Adrenal gland (tissue), 12 donors: ENCODE measurements around the gene TKT. TPM values are rescaled to one million over a fixed set of nuclear protein-coding genes. Genes with fewer than 3 reads are reported as not detected.

Experiments
- DNase-seq, 7 donors: peaks; one replicate each; pipeline ENCODE4 v3.0.0-alpha.2; 2019 to 2020
- H3K27ac ChIP-seq, 5 donors: fragments of 200-600 bp; sonication (generic) in 4 of 5; 1 replicate in 3 of 5; 2 replicates in 2 of 5; pipeline versions ENCODE4 v1.5.1 to v1.8.0; 2016 to 2020; ENCODE audit warnings: mild to moderate bottlenecking in 1 of 5
- H3K27me3 ChIP-seq: fragments of 200-600 bp; 2 replicates; pipeline ENCODE4 v1.8.0; 2021
- H3K36me3 ChIP-seq, 2 donors: fragments of 200-600 bp; replicated peaks in 1 of 2; 1 replicate in 1 of 2; 2 replicates in 1 of 2; pipeline versions ENCODE4 v1.5.1 to v1.8.0; 2018 to 2022
- H3K4me1 ChIP-seq, 2 donors: fragments of 200-600 bp; replicated peaks in 1 of 2; 1 replicate in 1 of 2; 2 replicates in 1 of 2; pipeline versions ENCODE4 v1.5.1 to v1.8.0; 2018 to 2021
- H3K4me3 ChIP-seq, 4 donors: fragments of 200-600 bp; sonication (generic) in 3 of 4; one replicate each; pipeline ENCODE4 v1.5.1; 2016 to 2018
- H3K9me3 ChIP-seq, 3 donors: fragments of 200-600 bp; sonication (generic) in 1 of 3; replicated peaks in 1 of 3; 1 replicate in 2 of 3; 2 replicates in 1 of 3; pipeline versions ENCODE4 v1.5.1 to v1.8.0; 2016 to 2021
- POLR2A ChIP-seq, 2 donors: fragments of 450-650 bp; IDR thresholded peaks; one replicate each; pipeline ENCODE4 v1.6.1; 2017; ENCODE audit warnings: antibody characterized with exemption in 2 of 2, mild to moderate bottlenecking in 2 of 2, moderate library complexity in 1 of 2
- WGBS, 4 donors: extraction: QIAGEN DNeasy Blood & Tissue Kit in 2 of 4; methylation state at CpG; one replicate each; pipeline versions ENCODE4 v1.1.5 to v1.1.7; 2013 to 2017; 5-methylcytosine and 5-hydroxymethylcytosine counted together
- intact Hi-C, 2 donors: fragments of 100-400 bp; cut with DNase I; formaldehyde crosslinking; loops; one replicate each; pipeline versions ENCODE4 v1.14.1 to v1.15.0; 2022 to 2023
- polyA plus RNA-seq, 3 donors: library from polyadenylated mRNA; stranded (reverse); fragments of 200-250 nt in 2 of 3; fragments of 350-450 nt in 1 of 3; fragmentation: Illumina TruSeq in 1 of 3; extraction: RNeasy Lipid Tissue Mini Kit (QIAGEN cat#74804) in 1 of 3; gene quantifications; one replicate each; pipeline ENCODE4 v1.2.3, GENCODE V29; 2013 to 2014
- total RNA-seq, 9 donors: library from RNA; depleted of rRNA in 4 of 9; stranded (reverse); fragments of >200 nt in 4 of 9; fragments of 120-200 nt in 1 of 9; fragmentation: NEBNext Ultra II Directional in 1 of 9; extraction: Animal tissue kit (Norgen Biotek cat#: 25700) in 1 of 9; gene quantifications; one replicate each; pipeline versions ENCODE4 v1.1.0 to v1.2.4, GENCODE V29; 2013 to 2023
- TF ChIP-seq, protein P1 (sequence below), 6 experiments: fragments of 450-650 bp in 4 of 6; fragments of 200-600 bp in 2 of 6; sonication (generic) in 1 of 6; IDR thresholded peaks; 1 replicate in 5 of 6; 2 replicates in 1 of 6; pipeline versions ENCODE4 v1.5.1 to v1.8.0; 2016 to 2021; ENCODE audit warnings: antibody characterized with exemption in 6 of 6, mild to moderate bottlenecking in 2 of 6, moderate library complexity in 1 of 6
- donor health status: healthy with polysubstance abuse.
- donor health status: Bipolar disorder and iron deficiency.
- donor health status: DM: yes; HTN: yes; CAD: no.
- donor health status: DM: no; HTN: no; CAD: no.
- donor health status: DM: no; HTN: no; CAD: no.
- donor health status: DM: yes; HTN: yes; CAD: no.

Gene TKT
- total and polyA plus RNA-seq, 12 donors: 131 to 516 (median 276) TPM

DNA sequence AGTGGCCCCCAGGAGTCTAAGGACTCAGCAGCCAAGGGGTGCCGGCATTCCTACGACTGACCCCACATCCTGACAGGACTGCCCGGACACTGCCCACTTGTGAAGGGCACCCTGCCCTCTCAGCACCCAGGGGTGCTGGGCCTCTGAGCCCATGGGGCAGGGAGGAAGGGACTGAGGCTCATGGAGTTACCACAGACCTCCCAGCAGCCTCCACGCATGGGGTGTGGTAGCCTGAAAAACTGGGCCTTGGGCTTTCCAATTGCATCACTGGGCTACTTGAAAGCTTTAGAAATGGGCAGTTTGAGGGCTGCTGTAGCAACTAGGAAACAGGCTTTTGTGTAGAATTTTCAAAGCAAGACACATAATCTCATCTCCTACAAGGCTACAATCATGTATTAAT, 13.2 kb downstream of the TKT start:
- 62 to 84% (median 78%) methylated on average over 1 to 4 of the region's 4 CpGs; no CpG with 5 or more reads in 1 of the 4 donors for WGBS, 4 donors

DNA sequence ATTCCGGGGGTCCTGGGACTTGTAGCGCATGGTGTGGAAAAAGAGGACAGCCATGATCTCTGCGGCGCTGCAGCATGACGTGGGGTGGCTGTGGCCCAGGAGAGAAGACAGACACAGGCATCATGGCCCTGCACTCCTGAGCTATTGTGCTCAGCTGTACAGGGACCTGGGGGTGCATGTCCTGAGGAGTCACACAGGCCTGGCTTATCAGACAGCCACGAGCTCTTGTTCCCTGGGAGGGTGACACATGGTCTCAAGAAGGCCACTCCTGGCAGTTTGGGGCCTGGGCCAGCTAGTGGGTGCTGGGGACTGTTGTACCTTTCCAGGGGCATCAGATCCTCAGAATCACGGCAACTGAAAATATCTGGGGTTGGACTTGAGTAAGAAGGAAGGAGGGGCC, 13.7 kb downstream of the TKT start:
- peak; percentile 48 to 86 (median 81) for DNase-seq

More for the DNA sequence above, 13.2 kb downstream of the TKT start:
- TF ChIP-seq, protein P1, sequence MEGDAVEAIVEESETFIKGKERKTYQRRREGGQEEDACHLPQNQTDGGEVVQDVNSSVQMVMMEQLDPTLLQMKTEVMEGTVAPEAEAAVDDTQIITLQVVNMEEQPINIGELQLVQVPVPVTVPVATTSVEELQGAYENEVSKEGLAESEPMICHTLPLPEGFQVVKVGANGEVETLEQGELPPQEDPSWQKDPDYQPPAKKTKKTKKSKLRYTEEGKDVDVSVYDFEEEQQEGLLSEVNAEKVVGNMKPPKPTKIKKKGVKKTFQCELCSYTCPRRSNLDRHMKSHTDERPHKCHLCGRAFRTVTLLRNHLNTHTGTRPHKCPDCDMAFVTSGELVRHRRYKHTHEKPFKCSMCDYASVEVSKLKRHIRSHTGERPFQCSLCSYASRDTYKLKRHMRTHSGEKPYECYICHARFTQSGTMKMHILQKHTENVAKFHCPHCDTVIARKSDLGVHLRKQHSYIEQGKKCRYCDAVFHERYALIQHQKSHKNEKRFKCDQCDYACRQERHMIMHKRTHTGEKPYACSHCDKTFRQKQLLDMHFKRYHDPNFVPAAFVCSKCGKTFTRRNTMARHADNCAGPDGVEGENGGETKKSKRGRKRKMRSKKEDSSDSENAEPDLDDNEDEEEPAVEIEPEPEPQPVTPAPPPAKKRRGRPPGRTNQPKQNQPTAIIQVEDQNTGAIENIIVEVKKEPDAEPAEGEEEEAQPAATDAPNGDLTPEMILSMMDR (IDR thresholded peaks at IDR 0.05): no peak
- no peak for TF ChIP-seq POLR2A (IDR thresholded peaks at IDR 0.05)
- no peaks in the 10 kb centered on the region for H3K9me3 ChIP-seq
- H3K4me3 ChIP-seq: no peak overlapping the region
- H3K4me1 ChIP-seq: peaks cover 42 to 43% of the 10 kb centered on the region in 2 donors
- intact Hi-C loops: no loop called here
- H3K27me3 ChIP-seq: no peaks in the 10 kb centered on the region
- peak in 1 of 7 donors; percentile 46 for DNase-seq
- peak overlapping the region in 4 of 5 donors; percentile 38 to 68 (median 49) for H3K27ac ChIP-seq
- H3K36me3 ChIP-seq: peaks cover 0 to 44% of the 10 kb centered on the region in 2 donors

DNA sequence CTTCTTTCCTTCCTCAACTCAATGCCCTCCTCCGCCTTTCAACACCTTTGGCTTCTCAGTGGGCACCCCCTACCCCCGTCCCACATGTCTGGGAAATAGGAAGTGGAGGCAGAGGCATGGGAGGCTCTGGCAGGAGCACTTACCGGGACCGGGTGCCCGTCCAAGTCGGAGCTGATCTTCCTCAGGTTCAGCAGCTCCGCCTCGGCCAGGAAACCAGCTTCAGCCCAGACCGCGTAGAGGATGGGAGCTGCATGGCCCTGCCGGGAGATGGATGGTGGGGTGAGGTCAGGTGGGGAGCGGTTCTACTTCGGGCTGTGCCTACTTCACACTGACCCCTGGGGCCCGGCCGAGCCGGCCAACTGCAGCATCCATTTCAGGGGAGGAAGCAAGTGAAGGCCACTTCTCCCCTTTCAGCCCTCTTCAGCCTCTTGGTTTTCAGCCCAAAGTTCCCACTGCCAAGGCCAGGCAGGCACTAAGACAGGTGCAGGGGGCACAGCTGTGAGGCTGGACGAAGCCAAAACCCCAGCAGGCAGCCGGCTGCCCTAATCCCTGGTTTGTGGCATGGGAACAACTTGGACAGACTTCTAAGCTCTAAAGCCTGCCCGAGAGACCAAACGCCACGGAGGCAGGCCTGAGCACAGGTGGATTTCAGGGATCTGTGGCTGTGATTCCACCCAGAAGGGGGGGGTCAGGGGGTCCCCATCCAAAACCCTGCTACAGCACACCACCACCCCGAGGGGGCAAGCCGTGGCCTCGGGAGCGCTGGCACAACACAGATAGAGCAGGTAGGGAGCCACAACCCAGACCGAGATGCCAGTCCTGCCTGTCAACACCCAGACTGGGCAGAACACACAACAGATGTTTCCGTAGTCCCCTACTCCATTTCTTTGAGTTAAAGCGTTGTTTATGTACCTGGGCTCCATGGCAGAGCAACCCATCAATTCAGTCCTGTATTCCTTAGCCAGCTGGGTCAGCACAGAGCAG, 14.5 kb downstream of the TKT start:
- H3K27ac ChIP-seq: peak overlapping the region in 3 of 5 donors; percentile 46 to 68 (median 52)
- TF ChIP-seq, protein P1 (IDR thresholded peaks at IDR 0.05): no peak
- intact Hi-C loops: no loop called here
- peaks cover 0 to 46% of the 10 kb centered on the region in 2 donors for H3K36me3 ChIP-seq
- no peaks in the 10 kb centered on the region for H3K9me3 ChIP-seq
- no peak overlapping the region for H3K4me3 ChIP-seq
- H3K4me1 ChIP-seq: peaks cover 48 to 53% of the 10 kb centered on the region in 2 donors
- WGBS, 4 donors: 69 to 85% (median 83%) methylated on average over 7 to 28 of the region's 28 CpGs
- no peaks in the 10 kb centered on the region for H3K27me3 ChIP-seq
- no peak for DNase-seq

More for the DNA sequence above, 13.7 kb downstream of the TKT start:
- H3K9me3 ChIP-seq: no peaks in the 10 kb centered on the region
- peaks cover 0 to 44% of the 10 kb centered on the region in 2 donors for H3K36me3 ChIP-seq
- peak overlapping the region in 4 of 5 donors; percentile 38 to 68 (median 49) for H3K27ac ChIP-seq
- H3K4me1 ChIP-seq: peaks cover 42 to 44% of the 10 kb centered on the region in 2 donors
- 75 to 93% (median 78%) methylated on average over 5 to 7 of the region's 7 CpGs for WGBS, 4 donors
- intact Hi-C loops: no loop called here
- no peaks in the 10 kb centered on the region for H3K27me3 ChIP-seq
- no peak overlapping the region for H3K4me3 ChIP-seq
- TF ChIP-seq, protein P1 (IDR thresholded peaks at IDR 0.05): no peak
- TF ChIP-seq POLR2A (IDR thresholded peaks at IDR 0.05): peak in 1 of 2 donors; percentile 43

DNA sequence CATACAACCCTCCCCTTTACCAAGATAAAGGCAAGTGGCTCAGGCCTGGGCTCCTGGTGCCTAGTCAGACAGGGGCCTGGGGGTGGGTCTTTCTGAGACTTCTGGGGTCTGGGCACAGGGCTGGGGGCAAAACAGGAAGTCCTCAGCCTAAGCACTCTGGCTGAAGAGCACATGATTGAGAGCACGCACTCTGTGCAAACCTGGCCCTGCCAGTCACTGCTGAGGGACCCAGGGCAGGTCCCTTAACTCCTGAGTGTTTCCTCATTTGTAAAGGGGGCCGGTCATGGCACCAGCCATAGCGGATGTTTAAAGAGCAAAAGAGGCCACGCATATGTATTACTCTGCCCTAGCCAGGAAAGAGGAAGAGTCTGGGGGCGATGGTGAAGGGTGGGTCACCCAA, 16.0 kb downstream of the TKT start:
- Histone ChIP-seq H3K4me1 (peaks cover 58 to 62% of the 10 kb centered on the region in 2 donors), H3K36me3 (peaks cover 0 to 56% of the 10 kb centered on the region in 2 donors), H3K9me3 (no peaks in the 10 kb centered on the region), H3K4me3 (no peak overlapping the region), H3K27ac (peak overlapping the region in 2 of 5 donors; percentile 32 to 68), H3K27me3 (no peaks in the 10 kb centered on the region)
- no peak for DNase-seq
- WGBS, 4 donors: 81 to 91% (median 88%) methylated on average over 4 to 5 of the region's 5 CpGs
- TF ChIP-seq, protein P1 (IDR thresholded peaks at IDR 0.05): no peak
- TF ChIP-seq POLR2A (IDR thresholded peaks at IDR 0.05): no peak
- intact Hi-C loops: no loop called here
